Bronchial epithelial cell (primary cell): ENCODE data around the gene AKR1B1. TPM values are rescaled to one million over a fixed set of nuclear protein-coding genes. Genes with fewer than 3 reads are reported as not detected.
A peak's percentile ranks its signal among the peaks of the same experiment; 100 is the strongest.

Experiments
- DNase-seq: peaks from one replicate; pipeline ENCODE4 v3.0.0-alpha.2; 2010; ENCODE audit warnings: low read depth
- FAIRE-seq: peaks from 2 replicates; lab custom pipeline; 2011; peaks lifted over from hg19 to GRCh38; lab: Jason Lieb, UNC
- H3K27me3 ChIP-seq: 2 replicates; pipeline ENCODE4 v1.5.1; 2011; ENCODE audit warnings: low read length; ENCODE audit not compliant: control insufficient read depth, insufficient read depth
- H3K36me3 ChIP-seq: 2 replicates; pipeline ENCODE4 v1.5.1; 2011; ENCODE audit warnings: low read length; ENCODE audit not compliant: control insufficient read depth, insufficient read depth
- H3K4me3 ChIP-seq: 2 replicates; pipeline ENCODE4 v1.5.1; 2011; ENCODE audit warnings: mild to moderate bottlenecking, low read depth, low read length, control low read depth
- total RNA-seq: library from RNA; depleted of rRNA; stranded (reverse); fragments of >200 nt; gene quantifications from 2 replicates; pipeline ENCODE4 v1.2.1, GENCODE V29; 2014
- TF ChIP-seq, protein P1 (sequence below): IDR thresholded peaks from 2 replicates; pipeline ENCODE4 v1.5.1; 2011; ENCODE audit warnings: mild to moderate bottlenecking, moderate library complexity, low read length, control low read depth, inconsistent platforms; ENCODE audit not compliant: insufficient read depth, severe bottlenecking

AKR1B1 gene
- total RNA-seq, 1 donor from 2014 or later, result 77.1 TPM

DNA sequence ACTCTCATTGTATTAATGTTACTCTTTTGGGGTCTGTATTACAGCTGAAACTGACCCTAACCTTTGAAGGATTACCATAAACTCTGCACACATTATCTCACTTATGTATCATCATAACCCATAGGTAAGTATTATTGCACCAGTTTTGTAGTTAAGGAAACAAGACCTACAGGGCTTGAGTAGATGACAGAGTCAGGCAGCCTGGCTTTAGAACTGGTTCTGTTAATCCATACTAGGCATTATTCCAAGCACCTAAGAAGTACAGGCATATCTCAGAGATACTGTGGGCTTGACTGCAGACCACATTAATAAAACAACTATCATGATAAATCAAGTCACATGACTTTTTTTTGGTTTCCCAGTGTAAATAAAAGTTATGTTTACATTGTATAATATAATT, 17.1 kb upstream of the AKR1B1 start:
- TF ChIP-seq, protein P1, sequence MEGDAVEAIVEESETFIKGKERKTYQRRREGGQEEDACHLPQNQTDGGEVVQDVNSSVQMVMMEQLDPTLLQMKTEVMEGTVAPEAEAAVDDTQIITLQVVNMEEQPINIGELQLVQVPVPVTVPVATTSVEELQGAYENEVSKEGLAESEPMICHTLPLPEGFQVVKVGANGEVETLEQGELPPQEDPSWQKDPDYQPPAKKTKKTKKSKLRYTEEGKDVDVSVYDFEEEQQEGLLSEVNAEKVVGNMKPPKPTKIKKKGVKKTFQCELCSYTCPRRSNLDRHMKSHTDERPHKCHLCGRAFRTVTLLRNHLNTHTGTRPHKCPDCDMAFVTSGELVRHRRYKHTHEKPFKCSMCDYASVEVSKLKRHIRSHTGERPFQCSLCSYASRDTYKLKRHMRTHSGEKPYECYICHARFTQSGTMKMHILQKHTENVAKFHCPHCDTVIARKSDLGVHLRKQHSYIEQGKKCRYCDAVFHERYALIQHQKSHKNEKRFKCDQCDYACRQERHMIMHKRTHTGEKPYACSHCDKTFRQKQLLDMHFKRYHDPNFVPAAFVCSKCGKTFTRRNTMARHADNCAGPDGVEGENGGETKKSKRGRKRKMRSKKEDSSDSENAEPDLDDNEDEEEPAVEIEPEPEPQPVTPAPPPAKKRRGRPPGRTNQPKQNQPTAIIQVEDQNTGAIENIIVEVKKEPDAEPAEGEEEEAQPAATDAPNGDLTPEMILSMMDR, result no peak
- FAIRE-seq (no peak), DNase-seq (peak; percentile 23)

DNA sequence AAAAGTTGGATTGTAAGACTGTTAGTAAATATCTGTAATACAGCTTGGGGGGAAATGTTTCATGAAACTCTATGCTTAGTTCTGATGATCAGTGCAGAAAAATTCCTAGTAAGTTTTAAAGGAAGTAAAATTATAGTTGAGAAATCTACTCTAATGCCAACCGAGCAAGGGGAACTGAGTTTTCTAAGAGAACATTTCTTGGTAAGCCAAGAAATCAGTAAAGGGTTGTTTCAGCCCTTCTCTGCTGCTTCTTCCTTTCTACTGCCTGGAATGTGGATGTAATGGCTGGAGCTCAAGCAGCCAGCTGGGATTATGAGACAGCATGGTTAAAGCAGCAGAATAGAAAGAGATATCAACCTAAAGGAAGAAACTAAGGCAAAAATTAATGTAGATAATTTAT, 15.9 kb upstream of the AKR1B1 start:
- no peak for DNase-seq
- TF ChIP-seq, protein P1, result no peak
- H3K36me3 ChIP-seq, result no peaks in the 10 kb centered on the region
- no peak overlapping the region for H3K4me3 ChIP-seq
- no peak for FAIRE-seq
- no peaks in the 10 kb centered on the region for H3K27me3 ChIP-seq

More for the DNA sequence above, 17.1 kb upstream of the AKR1B1 start:
- no peaks in the 10 kb centered on the region for H3K27me3 ChIP-seq
- no peaks in the 10 kb centered on the region for H3K36me3 ChIP-seq
- no peak overlapping the region for H3K4me3 ChIP-seq

DNA sequence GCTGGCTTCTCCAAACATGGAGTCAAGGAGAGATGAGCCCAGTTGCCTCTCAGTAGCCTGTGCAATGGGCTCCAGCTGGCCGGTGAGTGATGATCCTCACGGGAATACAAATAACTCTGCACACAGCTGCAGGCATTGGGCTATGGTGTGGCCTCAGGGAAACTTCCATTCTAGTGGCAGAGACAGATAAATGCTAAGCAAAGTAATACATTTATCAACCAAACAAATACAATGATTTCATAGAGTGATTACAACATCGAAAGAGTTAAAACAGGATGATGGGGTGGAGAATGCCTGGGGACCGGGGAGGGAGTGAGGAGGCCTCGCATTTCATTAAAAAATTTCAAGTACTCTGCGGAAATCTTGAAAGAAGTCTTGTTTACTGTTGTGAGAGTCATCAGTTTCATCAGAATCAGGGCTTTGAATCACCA, 15.0 kb upstream of the AKR1B1 start:
- peak; percentile 90 for DNase-seq
- Histone ChIP-seq H3K36me3 (no peaks in the 10 kb centered on the region), H3K4me3 (no peak overlapping the region), H3K27me3 (no peaks in the 10 kb centered on the region)
- no peak for FAIRE-seq
- TF ChIP-seq, protein P1, result no peak

GRCh38 chr7:134472572-134473244, 13.8 kb upstream of the AKR1B1 start:
- H3K27me3 ChIP-seq, result no peaks in the 10 kb centered on the region
- H3K4me3 ChIP-seq, result no peak overlapping the region
- H3K36me3 ChIP-seq, result no peaks in the 10 kb centered on the region
- TF ChIP-seq, protein P1, result no peak
- peak; percentile 27 for DNase-seq
- no peak for FAIRE-seq

DNA sequence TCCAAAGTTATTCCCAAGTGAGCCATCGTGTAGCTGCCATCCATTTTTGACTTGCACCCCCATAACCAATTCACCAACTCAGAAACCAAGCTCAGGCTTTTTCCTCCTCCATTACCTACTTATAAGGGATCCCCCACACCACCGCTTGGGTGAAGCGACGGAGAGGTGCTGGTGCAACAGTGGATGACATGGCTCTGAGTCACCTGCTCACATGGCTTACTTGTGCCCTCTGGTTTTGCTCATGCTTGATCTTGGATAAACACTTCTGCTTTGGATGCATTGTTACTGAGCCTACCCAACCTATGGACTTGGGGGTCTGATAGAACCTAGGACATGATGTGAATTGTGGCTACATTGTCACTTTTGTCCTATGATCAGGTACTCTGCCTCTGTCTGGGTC, 12.0 kb upstream of the AKR1B1 start:
- DNase-seq (peak; percentile 95), FAIRE-seq (no peak)
- no peaks in the 10 kb centered on the region for H3K27me3 ChIP-seq
- H3K4me3 ChIP-seq, result no peak overlapping the region
- TF ChIP-seq, protein P1, result no peak
- no peaks in the 10 kb centered on the region for H3K36me3 ChIP-seq

GRCh38 chr7:134469622-134470021, 10.7 kb upstream of the AKR1B1 start:
- Histone ChIP-seq H3K4me3 (no peak overlapping the region), H3K27me3 (no peaks in the 10 kb centered on the region), H3K36me3 (no peaks in the 10 kb centered on the region)
- no peak for FAIRE-seq
- TF ChIP-seq, protein P1, result no peak
- no peak for DNase-seq
